ENCODE measurements around the gene EFCAB6. TPM values are rescaled to one million over a fixed set of nuclear protein-coding genes. Genes with fewer than 3 reads are reported as not detected.

The EFCAB6 gene
- total and polyA plus RNA-seq, 9 of the 15 experiments (the other 6 are each of a cell fraction or from before 2014, with no cell fraction given) = 0.06 TPM; not detected in 8

GRCh38 chr22:43851979-43852307, 39.8 kb upstream of the EFCAB6 start (continued):
- TF ChIP-seq RUNX1 (IDR thresholded peaks at IDR 0.05; ENCODE audit: low read depth) (no peak), ZNF57 (CRISPR knock-in tag; IDR thresholded peaks at IDR 0.05) (no peak)

GRCh38 chr22:43851058-43851978, 39.2 kb upstream of the EFCAB6 start:
- Histone ChIP-seq H3K9ac (ENCODE audit: insufficient read depth in 1 of 2, low read depth in 2 of 2, low read length in 2 of 2) (no peak overlapping the region), H3K4me1 (replicated peaks in 1 of 2; ENCODE audit: control insufficient read depth in 2 of 2, insufficient read depth in 2 of 2, low read length in 2 of 2) (no peaks in the 10 kb centered on the region; a peak in 1 of 5 replicates), H3K27ac (ENCODE audit: extremely low read depth, low read depth, low read length) (no peak overlapping the region), H3K4me3 (no peak overlapping the region), H2AFZ (ENCODE audit: low read depth, low read length) (no peak overlapping the region), H3K27me3 (ENCODE audit: control insufficient read depth in 2 of 2, insufficient read depth in 2 of 2, low read length in 2 of 2) (peaks cover 3 to 32% of the 10 kb centered on the region in 2 experiments; a peak in 2 of 5 replicates), H3K79me2 (ENCODE audit: control insufficient read depth, insufficient read depth, low read length) (no peaks in the 10 kb centered on the region), H3K9me3 (replicated peaks; ENCODE audit: control insufficient read depth, insufficient read depth, low read depth, low read length) (no peaks in the 10 kb centered on the region), H3K36me3 (ENCODE audit: control insufficient read depth, insufficient read depth, low read length) (no peaks in the 10 kb centered on the region), H3K4me2 (ENCODE audit: insufficient read depth, low read length) (no peak overlapping the region), H3K9me1 (ENCODE audit: control insufficient read depth, insufficient read depth, low read length) (no peaks in the 10 kb centered on the region), H4K20me1 (replicated peaks; ENCODE audit: control insufficient read depth, insufficient read depth, low read length) (no peaks in the 10 kb centered on the region; the same call in 1 of the 2 replicates)
- ATAC-seq = no peak
- TF ChIP-seq FUS (optimal IDR thresholded peaks at IDR 0.05; ENCODE audit: low read depth, low read length) (no peak), ZNF311 (CRISPR knock-in tag; IDR thresholded peaks at IDR 0.05) (no peak), POLR2AphosphoS5 (IDR thresholded peaks at IDR 0.05; ENCODE audit: control insufficient read depth, insufficient read depth, low read depth, low read length) (no peak), EP400 (IDR thresholded peaks at IDR 0.05) (no peak), MEIS2 (IDR thresholded peaks at IDR 0.05; ENCODE audit: partially characterized antibody) (no peak), RUNX1 (IDR thresholded peaks at IDR 0.05; ENCODE audit: low read depth) (no peak), FOSL1 (tag; conservative IDR thresholded peaks at IDR 0.05) (no peak), PBX2 (CRISPR knock-in tag; IDR thresholded peaks at IDR 0.05; ENCODE audit: low read depth) (no peak), PBX2 (tag; conservative IDR thresholded peaks at IDR 0.05; ENCODE audit: low read depth) (no peak), CBFB (CRISPR knock-in tag; IDR thresholded peaks at IDR 0.05) (no peak), ARHGAP35 (IDR thresholded peaks at IDR 0.05; ENCODE audit: partially characterized antibody) (no peak), FOXP4 (CRISPR knock-in tag; IDR thresholded peaks at IDR 0.05; ENCODE audit: borderline replicate concordance) (no peak)
- DNase-seq (ENCODE audit: extremely low read depth in 1 of 4, low spot score in 3 of 4) = no peak
- intact Hi-C loops (cut with micrococcal nuclease) = no loop called here
- no TSS peak for BruUV-seq (replicated peaks)
- no peak for FAIRE-seq
- ChIA-PET POLR2A (interaction anchor here (0.6 to 0.7 kb wide), 2 partner anchors 95 to 354 kb away, joined by 3 read pairs; no protein-coding TSS in a partner anchor), CTCF (ENCODE audit: low intra/inter-chr PET ratio) (no interaction called here)
- in situ Hi-C loops (cut with MboI) = no loop called here
- 0% methylated on average over 12 of the region's 13 CpGs for WGBS (ENCODE audit: insufficient coverage, low coverage, missing lambda C conversion rate)

All from K562 (cell line).